Measurements from ENCODE around the gene ACVRL1. TPM values are rescaled to one million over a fixed set of nuclear protein-coding genes. Genes with fewer than 3 reads are reported as not detected.

The ACVRL1 gene
- 4.1 and 4.8 TPM in 2 replicates for total RNA-seq (2014; rRNA removed; shearing (Covaris generic))

GRCh38 chr12:51907083-51907855 lies at the start of gene ACVRL1:
TSS of gene ACVRL1 (plus strand) at chr12:51907504. CDS start at chr12:51912475, 4,971 bp downstream.
- DNase-seq (ENCODE audit: low spot score): no peak

- DNase-seq (ENCODE audit: low spot score): no peak
Measured at GRCh38 chr12:51860986-51861385, 46.3 kb upstream of the ACVRL1 start.

DNA sequence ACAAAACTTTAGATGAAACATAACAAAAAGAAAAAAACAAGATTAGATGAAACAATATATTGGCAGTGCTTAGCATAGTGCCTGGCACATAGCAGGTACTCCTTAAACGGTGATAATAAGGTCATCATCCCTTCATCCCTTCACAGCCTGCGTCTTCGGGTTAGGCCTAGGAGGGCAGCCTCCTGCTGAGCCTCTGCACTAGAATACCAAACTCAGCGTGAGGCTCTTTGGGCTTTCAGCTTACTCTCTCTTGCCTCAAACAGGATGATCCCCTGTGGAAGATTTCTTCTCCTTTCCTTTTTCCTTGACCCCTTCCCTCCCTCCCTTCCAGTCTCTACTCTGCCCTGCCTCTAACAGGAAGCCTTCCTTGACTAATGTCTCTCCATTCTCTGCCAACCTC lies 44.4 kb upstream of the ACVRL1 start:
- no peak for DNase-seq (ENCODE audit: low spot score)

DNA sequence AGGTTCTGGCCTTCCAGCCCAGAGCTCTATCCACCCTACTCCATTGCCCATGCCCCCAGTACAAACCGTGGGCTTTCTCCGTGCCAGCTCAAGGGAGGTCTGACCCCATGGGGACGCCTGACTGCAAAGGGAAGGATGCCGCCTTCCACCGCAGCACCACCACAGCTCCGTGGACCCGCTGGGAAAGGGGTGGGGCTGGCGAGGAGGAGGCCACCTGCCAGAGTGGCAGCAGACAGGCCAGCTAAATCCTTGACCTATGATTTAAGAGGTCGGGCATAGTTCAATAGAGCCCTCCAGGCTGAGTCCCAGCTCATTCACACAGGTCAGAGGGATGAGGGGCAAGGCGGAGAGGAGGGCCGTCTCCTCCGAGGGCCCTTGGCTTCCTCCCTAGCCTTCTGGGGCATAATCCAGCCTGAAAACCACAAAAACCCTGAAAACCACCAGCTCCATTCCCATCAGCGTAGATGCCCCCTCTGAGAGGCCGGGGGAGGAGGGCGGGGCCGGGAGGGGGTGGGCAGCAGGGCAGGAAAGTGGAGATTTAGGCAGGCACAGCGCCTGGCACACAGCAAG lies 43.9 kb upstream of the ACVRL1 start:
- DNase-seq (ENCODE audit: low spot score): no peak

GRCh38 chr12:51863933-51864832 lies 43.1 kb upstream of the ACVRL1 start:
- DNase-seq (ENCODE audit: low spot score): no peak

DNA sequence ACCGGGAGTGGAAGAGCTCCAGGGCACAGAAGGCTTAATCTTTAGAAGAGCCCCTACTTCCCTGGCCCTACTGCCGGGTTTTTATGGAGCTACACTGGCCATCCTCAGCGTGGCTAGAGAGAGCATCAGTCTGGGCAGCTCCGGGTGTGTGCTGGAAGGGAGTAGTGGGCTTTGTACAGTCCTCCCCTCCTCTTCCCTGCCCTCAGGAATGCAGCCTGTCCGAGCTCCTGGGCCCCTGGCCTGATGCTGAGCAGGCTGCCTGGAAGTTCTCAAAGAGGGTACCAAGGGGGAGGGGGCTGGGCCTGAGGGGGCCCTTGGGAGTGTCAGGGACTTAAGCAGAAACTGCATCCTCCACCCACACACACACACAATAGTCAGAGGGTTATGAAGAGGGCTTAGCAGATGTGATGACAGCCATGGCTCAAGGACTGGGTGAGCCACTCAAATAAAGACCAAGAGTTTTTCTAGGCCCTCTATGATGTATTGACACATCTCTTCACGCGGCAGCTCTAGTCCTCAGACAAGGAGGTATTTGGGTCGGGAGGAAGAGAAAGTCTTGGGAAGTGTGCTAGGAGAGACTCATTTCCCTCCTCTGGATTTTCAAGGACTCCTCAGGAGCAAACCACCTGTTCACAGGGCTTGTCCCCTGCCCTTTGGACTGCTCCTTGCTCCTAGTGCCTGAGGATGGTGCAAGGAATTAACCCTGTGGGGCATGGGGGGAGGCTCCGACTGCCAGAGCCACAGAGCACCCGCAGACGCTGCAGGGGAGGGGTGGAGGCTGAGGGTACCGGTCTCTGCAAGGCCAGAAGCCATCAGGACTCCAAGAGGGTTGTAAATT lies 42.3 kb upstream of the ACVRL1 start:
- DNase-seq (ENCODE audit: low spot score): no peak

GRCh38 chr12:51865757-51866270 lies 41.5 kb upstream of the ACVRL1 start:
- no peak for DNase-seq (ENCODE audit: low spot score)

- DNase-seq (ENCODE audit: low spot score): no peak
Measured at GRCh38 chr12:51866324-51866723, 41.0 kb upstream of the ACVRL1 start.

- no peak for DNase-seq (ENCODE audit: low spot score)
Measured at GRCh38 chr12:51866762-51867161, 40.5 kb upstream of the ACVRL1 start.

DNA sequence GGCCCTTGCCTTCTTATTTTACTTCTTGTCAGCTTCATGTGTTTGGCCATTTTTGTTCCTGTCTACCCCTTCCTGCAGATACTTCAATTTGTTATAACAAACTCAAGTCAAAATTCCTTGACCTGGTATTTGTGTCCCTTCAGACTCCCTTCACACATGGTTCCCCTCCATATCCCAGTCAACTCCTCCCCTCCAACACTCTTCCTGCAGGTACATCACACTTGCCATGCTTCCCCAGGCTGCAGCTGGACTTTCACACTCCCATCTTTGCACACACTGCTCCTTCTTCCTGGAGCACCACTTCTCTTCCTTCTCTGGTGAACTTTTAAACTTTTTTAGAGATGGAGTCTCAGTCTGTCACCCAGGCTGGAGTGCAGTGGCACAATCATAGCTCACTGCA lies 39.9 kb upstream of the ACVRL1 start:
- no peak for DNase-seq (ENCODE audit: low spot score)

GRCh38 chr12:51867796-51868428 lies 39.4 kb upstream of the ACVRL1 start:
- DNase-seq (ENCODE audit: low spot score): no peak

- no peak for DNase-seq (ENCODE audit: low spot score)
Measured at GRCh38 chr12:51868821-51869495, 38.3 kb upstream of the ACVRL1 start.

GRCh38 chr12:51869496-51869865 lies 37.8 kb upstream of the ACVRL1 start:
- DNase-seq (ENCODE audit: low spot score): no peak

DNA sequence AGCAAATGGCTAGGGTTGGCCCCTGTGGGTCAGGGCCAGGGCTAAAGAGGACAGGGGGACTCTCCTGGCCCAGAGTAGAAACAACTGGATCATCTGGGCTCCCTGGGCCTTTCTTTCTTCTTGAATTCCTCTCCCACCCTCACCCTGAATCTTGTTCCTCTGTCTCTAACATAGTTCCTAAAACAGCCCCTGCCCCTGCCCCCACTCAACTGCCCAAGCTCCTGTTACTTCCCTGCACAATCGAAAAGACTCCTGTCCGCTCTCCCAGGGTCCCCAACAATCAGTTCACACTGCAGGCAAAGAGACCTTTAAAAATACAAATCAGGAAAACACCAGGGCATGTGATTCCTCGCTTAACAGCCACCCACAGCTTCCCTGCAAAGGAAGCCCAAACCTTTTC lies 37.4 kb upstream of the ACVRL1 start:
- DNase-seq (ENCODE audit: low spot score): no peak

DNA sequence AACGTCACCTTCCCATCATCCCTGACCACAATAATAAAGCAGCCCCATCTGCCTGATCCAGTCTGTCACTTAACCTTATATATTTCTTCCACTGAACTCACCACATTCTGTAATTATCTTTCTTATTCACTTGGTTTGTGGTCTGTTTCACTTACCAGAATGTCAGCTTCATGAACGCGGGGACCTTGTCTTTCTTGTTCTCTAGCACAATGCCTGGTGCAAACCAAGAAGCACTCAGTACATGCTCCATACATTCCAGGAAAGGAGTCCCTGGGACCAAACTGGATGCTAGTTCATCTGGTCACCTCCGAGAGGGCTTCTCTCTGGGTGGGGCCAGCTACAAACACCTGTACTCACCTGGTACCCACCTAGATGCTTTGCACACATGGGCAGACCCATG lies 36.8 kb upstream of the ACVRL1 start:
- no peak for DNase-seq (ENCODE audit: low spot score)

DNA sequence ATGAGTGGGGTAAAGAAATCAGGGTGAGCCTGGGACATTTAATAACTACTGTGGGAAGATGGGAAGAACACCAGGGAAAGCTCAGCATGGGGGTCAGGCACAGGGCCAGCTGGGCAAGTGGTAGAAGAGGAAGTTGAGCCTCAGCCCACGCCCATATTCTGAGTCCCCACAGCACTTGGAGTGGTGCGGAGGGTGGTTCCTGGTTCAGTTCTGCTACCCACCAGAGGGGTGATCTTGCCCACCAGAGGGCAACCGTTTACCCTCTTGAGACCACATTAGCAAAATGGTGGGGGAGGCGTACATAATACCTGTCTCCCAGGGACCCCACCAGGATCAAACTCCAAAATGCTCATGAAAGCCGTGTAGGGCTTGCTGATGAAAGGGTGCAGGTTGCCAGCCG lies 36.2 kb upstream of the ACVRL1 start:
- no peak for DNase-seq (ENCODE audit: low spot score)

- DNase-seq (ENCODE audit: low spot score): no peak
Measured at GRCh38 chr12:51871918-51872688, 35.2 kb upstream of the ACVRL1 start.

DNA sequence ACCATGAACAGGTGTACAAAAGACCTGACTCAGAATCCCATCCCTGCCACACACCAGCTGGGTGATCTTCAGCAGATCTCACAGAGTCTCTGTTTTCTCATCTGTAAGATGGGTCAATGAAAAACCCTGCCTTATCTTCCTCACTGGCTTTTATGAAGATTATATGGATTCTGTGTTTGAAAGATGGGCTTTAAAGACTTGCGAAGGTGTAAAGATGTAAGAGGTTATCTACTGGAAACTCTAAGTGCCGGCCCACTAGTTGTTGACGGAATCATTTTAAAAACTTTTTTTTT lies 34.7 kb upstream of the ACVRL1 start:
- DNase-seq (ENCODE audit: low spot score): no peak

- no peak for DNase-seq (ENCODE audit: low spot score)
Measured at GRCh38 chr12:51873251-51873994, 33.9 kb upstream of the ACVRL1 start.

All from H4 (cell line).